Esophagus squamous epithelium (tissue), 5 donors: ENCODE data around the gene CTSO. TPM values are rescaled to one million over a fixed set of nuclear protein-coding genes. Genes with fewer than 3 reads are reported as not detected.

Experiments used
- DNase-seq: peaks from one replicate; lab custom pipeline; 2025; lab: John Stamatoyannopoulos, UW
- H3K27ac ChIP-seq, 4 donors: fragments of 200-600 bp; sonication (generic); one replicate each; pipeline ENCODE4 v1.5.1; 2016 to 2019; ENCODE audit warnings: mild to moderate bottlenecking in 1 of 4
- H3K27me3 ChIP-seq, 4 donors: fragments of 200-600 bp; sonication (generic); 1 replicate in 3 of 4; 2 replicates in 1 of 4; pipeline versions ENCODE4 v1.5.1 to v1.6.0; 2017 to 2021; ENCODE audit warnings: antibody characterized with exemption in 1 of 4
- H3K36me3 ChIP-seq, 3 donors: fragments of 200-600 bp; sonication (generic); one replicate each; pipeline ENCODE4 v1.5.1; 2016 to 2019
- H3K4me1 ChIP-seq, 3 donors: fragments of 200-600 bp; sonication (generic); one replicate each; pipeline ENCODE4 v1.5.1; 2017 to 2019
- H3K4me3 ChIP-seq, 4 donors: fragments of 200-600 bp; sonication (generic); 1 replicate in 3 of 4; 2 replicates in 1 of 4; pipeline ENCODE4 v1.5.1; 2016 to 2019; ENCODE audit warnings: mild to moderate bottlenecking in 2 of 4, moderate library complexity in 1 of 4
- H3K9me3 ChIP-seq, 3 donors: fragments of 200-600 bp; sonication (generic); one replicate each; pipeline ENCODE4 v1.5.1; 2016 to 2019
- CTCF ChIP-seq, 6 experiments: fragments of 450-650 bp in 4 of 6; fragments of 200-600 bp in 2 of 6; sonication (generic) in 2 of 6; IDR thresholded peaks; one replicate each; pipeline ENCODE4 v1.5.1; 2016 to 2019; ENCODE audit warnings: antibody characterized with exemption in 6 of 6, mild to moderate bottlenecking in 4 of 6, moderate library complexity in 4 of 6
- POLR2A ChIP-seq, 4 donors: fragments of 450-650 bp; IDR thresholded peaks; one replicate each; pipeline ENCODE4 v1.6.1; 2017; ENCODE audit warnings: antibody characterized with exemption in 4 of 4, mild to moderate bottlenecking in 4 of 4, moderate library complexity in 3 of 4
- WGBS, 2 donors: methylation state at CpG; one replicate each; pipeline ENCODE4 v1.1.5; 2018; 5-methylcytosine and 5-hydroxymethylcytosine counted together
- intact Hi-C: fragments of 100-400 bp; cut with DNase I; formaldehyde crosslinking; loops from one replicate; pipeline ENCODE4 v1.15.0; 2022
- total RNA-seq, 4 donors: library from RNA; depleted of rRNA; stranded (reverse); fragments of >200 nt; gene quantifications; one replicate each; pipeline ENCODE4 v1.1.0, GENCODE V29; 2016
- donor health status: DM: yes; HTN: yes; CAD: no.

CTSO gene, protein sequence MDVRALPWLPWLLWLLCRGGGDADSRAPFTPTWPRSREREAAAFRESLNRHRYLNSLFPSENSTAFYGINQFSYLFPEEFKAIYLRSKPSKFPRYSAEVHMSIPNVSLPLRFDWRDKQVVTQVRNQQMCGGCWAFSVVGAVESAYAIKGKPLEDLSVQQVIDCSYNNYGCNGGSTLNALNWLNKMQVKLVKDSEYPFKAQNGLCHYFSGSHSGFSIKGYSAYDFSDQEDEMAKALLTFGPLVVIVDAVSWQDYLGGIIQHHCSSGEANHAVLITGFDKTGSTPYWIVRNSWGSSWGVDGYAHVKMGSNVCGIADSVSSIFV
- total RNA-seq: 10 to 100 TPM in 1 of 4 donors, 1 to 10 TPM in 3; 1.6 to 11.3 (median 6.7) TPM

GRCh38 chr4:155953151-155954117, at the start of gene CTSO:
TSS of gene CTSO (minus strand) at chr4:155953866. CDS start at chr4:155953847, 19 bp downstream.
- Histone ChIP-seq H3K27ac (peak within 1 kb of the TSS; percentile 91 to 100 (median 98)), H3K4me3 (peak within 1 kb of the TSS; percentile 64 to 99 (median 89)), H3K27me3 (no peaks in the 10 kb centered on the region), H3K36me3 (no peaks in the 10 kb centered on the region), H3K4me1 (peaks cover 0 to 18% (median 3%) of the 10 kb centered on the region in 3 donors), H3K9me3 (no peaks in the 10 kb centered on the region)
- WGBS, 2 donors: 1 to 2% methylated on average over 21 to 22 of the region's 58 CpGs
- intact Hi-C loops: loop anchor here (5.0 kb wide), 1 partner anchor 146 kb away; no protein-coding TSS in a partner anchor
- TF ChIP-seq CTCF (IDR thresholded peaks at IDR 0.05): peak; percentile 22 to 66 (median 54)
- peak in 2 of 4 donors; percentile 59 to 63 for TF ChIP-seq POLR2A (IDR thresholded peaks at IDR 0.05)
- DNase-seq: peak; percentile 23

GRCh38 chr4:156000491-156000890, 46.8 kb upstream of the CTSO start:
- Histone ChIP-seq H3K4me3 (no peak overlapping the region), H3K9me3 (no peaks in the 10 kb centered on the region), H3K27ac (no peak overlapping the region), H3K36me3 (no peaks in the 10 kb centered on the region), H3K4me1 (no peaks in the 10 kb centered on the region), H3K27me3 (no peaks in the 10 kb centered on the region)
- TF ChIP-seq CTCF (IDR thresholded peaks at IDR 0.05) (no peak), POLR2A (IDR thresholded peaks at IDR 0.05) (no peak)
- 76 to 83% methylated on average over 3 of the region's 3 CpGs for WGBS, 2 donors
- DNase-seq: no peak
- intact Hi-C loops: no loop called here

DNA sequence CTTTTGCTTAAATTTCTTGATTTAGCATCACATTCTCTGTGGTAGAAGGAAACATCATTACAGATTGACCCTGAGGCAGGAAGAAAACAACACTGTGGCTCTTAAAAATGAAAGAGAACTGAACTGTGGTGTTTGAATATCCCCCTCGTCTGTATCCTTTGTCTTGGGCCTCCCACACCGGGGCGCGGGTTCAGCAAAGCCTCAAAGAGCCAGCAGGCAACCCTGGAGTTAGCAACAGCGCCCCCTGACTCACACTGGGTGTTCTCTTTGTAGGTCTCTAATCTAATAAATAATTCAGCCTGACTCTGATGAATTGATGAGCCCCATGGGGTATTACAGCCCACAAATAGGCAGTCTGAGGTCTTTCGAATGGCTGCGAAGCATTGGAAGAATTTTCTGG, 46.1 kb upstream of the CTSO start:
- intact Hi-C loops: no loop called here
- WGBS, 2 donors: 39 to 45% methylated on average over 7 of the region's 7 CpGs
- no peaks in the 10 kb centered on the region for H3K4me1 ChIP-seq
- no peak for DNase-seq
- no peaks in the 10 kb centered on the region for H3K9me3 ChIP-seq
- no peaks in the 10 kb centered on the region for H3K36me3 ChIP-seq
- no peaks in the 10 kb centered on the region for H3K27me3 ChIP-seq
- no peak overlapping the region for H3K4me3 ChIP-seq
- no peak for TF ChIP-seq POLR2A (IDR thresholded peaks at IDR 0.05)
- TF ChIP-seq CTCF (IDR thresholded peaks at IDR 0.05): no peak
- H3K27ac ChIP-seq: no peak overlapping the region

DNA sequence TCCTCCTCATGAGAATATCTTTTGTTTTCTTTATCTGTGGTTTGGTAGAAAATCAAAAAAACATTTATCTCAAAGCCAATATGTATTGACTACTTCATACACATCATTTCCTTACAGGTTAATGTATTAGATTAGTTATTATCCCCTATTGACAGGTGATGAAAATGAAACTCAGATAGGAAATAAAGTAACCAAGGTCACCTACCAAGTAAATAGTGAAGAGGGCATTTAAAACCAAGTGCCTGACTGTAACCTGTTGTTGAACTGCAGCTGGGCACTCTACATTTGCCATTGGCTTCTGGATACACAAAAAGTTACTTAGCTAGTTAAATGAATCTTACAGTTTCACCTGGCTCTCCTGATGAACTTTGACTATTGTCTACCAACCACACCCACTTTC, 41.4 kb upstream of the CTSO start:
- no peaks in the 10 kb centered on the region for H3K4me1 ChIP-seq
- H3K4me3 ChIP-seq: no peak overlapping the region
- no peaks in the 10 kb centered on the region for H3K36me3 ChIP-seq
- no peak for DNase-seq
- no peaks in the 10 kb centered on the region for H3K27me3 ChIP-seq
- no peak for TF ChIP-seq CTCF (IDR thresholded peaks at IDR 0.05)
- no peak for TF ChIP-seq POLR2A (IDR thresholded peaks at IDR 0.05)
- H3K9me3 ChIP-seq: no peaks in the 10 kb centered on the region
- no peak overlapping the region for H3K27ac ChIP-seq
- intact Hi-C loops: no loop called here
